GM18909 (cell line): ENCODE results near the gene FOLR3.
"Not testable (repeated sequence)": the region's sequence is repeated elsewhere in the genome, so short reads cannot be mapped to it uniquely, and the experiment has no call there.

Experiments used
- ATAC-seq: cut with Tn5 transposase; IDR thresholded peaks from one replicate; pipeline ENCODE4 v1.9.1; 2021; ENCODE audit warnings: mild to moderate bottlenecking; ENCODE audit not compliant: unreplicated experiment, poor library complexity

FOLR3 gene

GRCh38 chr11:72157131-72157530 lies 21.6 kb downstream of the FOLR3 start:
- no peak for ATAC-seq

DNA sequence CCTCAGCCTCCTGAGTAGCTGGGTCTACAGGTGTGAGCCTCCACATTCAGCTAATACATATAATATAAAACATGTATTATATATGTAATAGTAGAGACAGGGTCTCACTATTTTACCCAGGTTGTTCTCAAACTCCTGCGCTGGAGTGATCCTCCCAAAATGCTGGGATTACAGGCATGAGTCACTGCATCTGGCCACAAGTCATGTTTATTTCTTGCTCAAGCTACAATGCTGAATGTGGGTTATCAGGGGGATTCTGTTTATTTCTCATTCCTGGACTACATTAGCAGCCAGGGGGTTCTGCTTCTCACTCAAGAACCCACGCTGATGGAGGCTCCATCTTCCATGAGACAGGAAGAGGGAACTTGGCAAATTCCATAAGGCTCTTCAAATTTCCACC lies 24.8 kb downstream of the FOLR3 start:
- no peak for ATAC-seq

GRCh38 chr11:72162891-72163492 lies 27.5 kb downstream of the FOLR3 start:
- no peak for ATAC-seq

DNA sequence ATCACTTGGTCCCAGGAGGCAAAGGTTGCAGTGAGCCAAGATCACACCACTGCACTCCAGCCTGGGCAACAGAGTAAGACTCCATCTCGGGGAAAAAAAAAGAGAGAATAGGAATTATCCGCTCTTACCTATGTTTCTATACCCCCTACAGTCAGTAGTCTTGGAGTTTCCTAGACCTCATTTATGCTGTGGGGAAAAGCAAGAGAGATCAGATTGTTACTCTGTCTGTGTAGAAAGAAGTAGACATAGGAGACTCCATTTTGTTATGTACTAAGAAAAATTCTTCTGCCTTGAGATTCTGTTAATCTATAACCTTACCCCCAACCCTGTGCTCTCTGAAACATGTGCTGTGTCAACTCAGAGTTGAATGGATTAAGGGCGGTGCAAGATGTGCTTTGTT lies 28.7 kb downstream of the FOLR3 start:
- not testable (repeated sequence) for ATAC-seq

- ATAC-seq: not testable (repeated sequence)
Measured at GRCh38 chr11:72169046-72169555, 33.6 kb downstream of the FOLR3 start.

DNA sequence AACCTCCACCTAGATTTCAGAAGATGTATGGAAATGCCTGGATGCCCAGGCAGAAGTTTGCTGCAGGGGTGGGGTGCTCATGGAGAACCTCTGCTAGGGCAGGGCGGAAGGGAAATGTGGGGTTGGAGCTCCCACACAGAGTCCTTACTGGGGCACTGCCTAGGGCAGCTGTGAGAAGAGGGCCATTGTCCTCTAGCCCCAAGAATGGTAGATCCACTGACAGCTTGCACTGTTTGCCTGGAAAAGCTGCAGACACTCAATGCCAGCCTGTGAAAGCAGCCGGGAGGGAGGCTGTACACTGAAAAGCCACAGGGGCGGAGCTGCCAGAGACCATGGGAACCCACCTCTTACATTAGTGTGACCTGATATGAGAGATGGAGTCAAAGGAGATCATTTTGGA lies 34.2 kb downstream of the FOLR3 start:
- ATAC-seq: not testable (repeated sequence)

DNA sequence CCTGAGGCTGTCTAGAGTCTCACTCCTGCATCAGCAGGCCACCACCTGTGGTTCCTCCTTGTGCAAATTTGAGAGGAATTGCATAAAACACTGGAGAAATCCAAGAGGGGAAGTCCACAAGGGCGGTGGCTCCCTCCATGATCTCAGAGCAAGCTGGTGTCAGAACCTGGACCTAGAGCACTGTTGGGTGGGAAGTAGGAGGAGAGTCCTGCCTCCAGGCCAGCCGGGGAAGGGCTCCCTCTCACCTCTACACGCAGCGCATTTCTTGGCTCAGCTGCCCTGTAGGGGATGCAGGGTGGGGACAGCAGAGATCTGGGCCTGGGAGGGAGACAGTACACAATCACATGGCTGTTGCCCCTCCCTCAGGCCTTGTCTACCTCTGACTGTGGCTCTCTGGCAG lies 36.5 kb downstream of the FOLR3 start:
- not testable (repeated sequence) for ATAC-seq

GRCh38 chr11:72173291-72173690 lies 37.8 kb downstream of the FOLR3 start:
- no peak for ATAC-seq

GRCh38 chr11:72174302-72175070 lies 39.0 kb downstream of the FOLR3 start:
- ATAC-seq: no peak

DNA sequence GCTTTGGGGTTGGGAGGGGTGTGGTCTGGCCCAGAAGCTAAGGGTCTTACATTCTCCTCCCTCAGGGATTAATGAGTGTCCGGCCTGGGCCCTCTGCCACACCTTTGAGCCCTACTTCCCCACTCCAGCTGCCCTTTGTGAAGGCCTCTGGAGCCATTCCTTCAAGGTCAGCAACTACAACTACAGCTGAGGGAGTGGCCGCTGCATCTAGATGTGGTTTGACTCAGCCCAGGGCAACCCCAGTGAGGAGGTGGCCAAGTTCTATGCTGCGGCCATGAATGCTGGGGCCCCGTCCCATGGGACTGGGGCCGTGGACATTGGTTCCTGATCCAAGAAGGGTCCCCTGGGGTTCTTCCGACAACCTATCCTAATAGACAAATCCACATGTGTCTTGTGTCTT lies 42.1 kb downstream of the FOLR3 start:
- ATAC-seq: no peak

DNA sequence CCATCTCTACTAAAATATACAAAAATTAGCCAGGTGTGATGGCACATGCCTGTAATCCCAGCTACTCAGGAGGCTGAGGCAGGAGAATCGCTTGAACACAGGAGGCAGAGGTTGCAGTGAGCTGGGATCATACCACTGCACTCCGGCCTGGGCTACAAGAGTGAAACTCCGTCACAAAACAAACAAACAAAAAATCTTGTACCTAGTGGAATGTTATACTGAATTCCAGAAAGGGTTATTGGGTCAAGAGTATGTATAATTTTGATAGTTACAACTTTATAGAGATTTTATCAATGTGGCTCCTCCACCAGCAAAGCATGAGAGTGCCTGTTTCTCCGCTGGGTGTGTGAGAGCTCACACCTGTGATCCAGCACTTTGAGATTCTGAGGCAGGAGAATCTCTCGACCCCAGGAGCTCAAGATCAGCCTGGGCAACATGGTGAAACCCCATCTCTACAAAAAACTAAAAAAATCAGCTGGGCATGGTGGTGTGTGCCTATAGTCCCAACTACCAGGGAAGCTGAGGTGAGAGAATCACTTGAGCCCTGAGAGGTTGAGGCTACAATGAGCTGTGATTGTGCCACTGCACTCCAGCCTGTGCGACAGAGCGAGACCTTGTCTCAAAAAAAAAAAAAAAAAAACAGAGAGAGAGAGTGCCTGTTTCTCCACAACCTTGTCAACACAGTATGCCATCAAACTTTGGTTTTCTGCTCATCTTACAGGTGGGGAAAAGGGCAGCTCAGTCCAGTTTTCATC lies 43.7 kb downstream of the FOLR3 start:
- ATAC-seq: no peak

- ATAC-seq: no peak
Measured at GRCh38 chr11:72179804-72180396, 44.4 kb downstream of the FOLR3 start.

DNA sequence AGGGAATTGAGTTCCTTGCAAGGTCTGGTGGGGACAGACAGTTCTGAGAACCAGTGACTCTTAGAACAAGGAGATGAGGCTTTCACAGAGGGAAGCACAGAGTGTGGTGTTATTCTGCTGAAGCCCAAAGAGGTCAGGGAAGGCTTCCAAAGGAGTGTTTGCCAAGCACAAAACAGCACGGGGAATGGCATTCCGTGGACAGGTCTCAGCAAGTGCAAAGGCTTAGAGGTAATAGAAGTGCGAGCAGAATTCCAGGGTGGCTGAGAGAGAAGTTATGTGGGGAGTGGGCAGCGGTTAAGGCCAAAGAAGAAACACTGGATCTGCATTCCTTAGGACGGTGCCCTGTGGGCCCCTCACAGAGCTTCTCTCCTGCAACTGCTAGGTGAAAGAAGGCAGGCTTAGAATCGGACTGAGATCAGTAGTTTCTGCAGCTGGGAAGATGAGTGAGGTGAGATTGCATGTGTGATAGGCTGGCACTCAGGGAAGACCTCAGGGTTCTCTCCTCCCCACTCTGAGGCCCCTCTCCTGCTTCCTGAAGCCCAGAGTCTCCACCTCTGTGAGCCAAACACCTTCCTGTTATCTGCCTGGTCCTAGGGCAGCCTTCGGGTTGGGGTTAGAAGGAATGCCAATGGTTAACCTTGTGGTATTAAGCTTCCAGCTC lies 45.5 kb downstream of the FOLR3 start:
- ATAC-seq: not testable (repeated sequence)

GRCh38 chr11:72181553-72181958 lies 46.0 kb downstream of the FOLR3 start:
- not testable (repeated sequence) for ATAC-seq

DNA sequence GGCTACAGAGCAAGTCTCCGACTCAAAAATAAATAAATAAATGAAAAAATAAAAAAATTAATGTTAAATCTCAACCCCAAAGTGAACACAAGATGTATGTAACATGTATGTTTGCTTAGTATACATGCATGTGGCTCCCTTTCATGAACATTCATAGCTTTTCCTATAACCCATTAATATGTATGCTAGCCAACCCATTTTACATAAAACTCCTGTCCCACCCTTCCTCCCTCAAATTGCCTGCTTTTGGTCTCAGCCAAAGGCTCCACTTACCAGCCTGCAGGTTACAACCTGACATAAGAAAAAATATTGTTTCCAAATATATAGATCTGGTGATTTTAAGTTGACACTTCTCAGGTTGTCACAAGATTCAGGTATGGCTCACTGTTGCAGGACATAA lies 52.7 kb downstream of the FOLR3 start:
- ATAC-seq: no peak
